Anterior cingulate cortex (tissue), 58 donors: ENCODE results near the gene SEMA6D.

Experiments used
- DNase-seq, 58 donors: peaks; one replicate each; lab custom pipeline; 2025; lab: John Stamatoyannopoulos, UW

Gene SEMA6D

GRCh38 chr15:47742334-47742733 lies 25.0 kb downstream of the SEMA6D start:
- DNase-seq, result no peak

DNA sequence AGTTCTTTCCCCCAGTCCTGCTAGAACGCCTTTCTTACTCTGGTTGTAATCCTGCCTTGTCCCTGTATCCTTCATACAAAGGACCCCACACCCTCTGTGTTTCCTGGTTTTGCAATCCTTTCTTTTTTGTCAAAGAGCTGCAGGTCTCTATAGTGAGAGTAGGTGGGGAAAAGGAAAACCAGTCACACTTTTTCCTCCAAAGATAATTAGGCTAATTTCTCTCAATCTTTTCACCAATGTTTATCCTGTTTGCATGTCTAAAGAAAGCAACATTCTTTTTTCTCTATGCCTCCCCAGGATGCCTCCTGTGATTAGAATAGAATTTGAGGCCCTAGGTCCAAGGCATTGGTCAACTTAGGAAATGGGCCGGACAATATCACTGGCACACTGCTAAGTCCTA lies 25.4 kb downstream of the SEMA6D start:
- no peak for DNase-seq

GRCh38 chr15:47743385-47743784 lies 26.1 kb downstream of the SEMA6D start:
- no peak for DNase-seq

- no peak for DNase-seq
These were observed 26.6 kb downstream of the SEMA6D start for GRCh38 chr15:47743886-47744285.

GRCh38 chr15:47744496-47744895 lies 27.2 kb downstream of the SEMA6D start:
- peak in 11 of 58 donors; percentile 5 to 45 (median 24) for DNase-seq

DNA sequence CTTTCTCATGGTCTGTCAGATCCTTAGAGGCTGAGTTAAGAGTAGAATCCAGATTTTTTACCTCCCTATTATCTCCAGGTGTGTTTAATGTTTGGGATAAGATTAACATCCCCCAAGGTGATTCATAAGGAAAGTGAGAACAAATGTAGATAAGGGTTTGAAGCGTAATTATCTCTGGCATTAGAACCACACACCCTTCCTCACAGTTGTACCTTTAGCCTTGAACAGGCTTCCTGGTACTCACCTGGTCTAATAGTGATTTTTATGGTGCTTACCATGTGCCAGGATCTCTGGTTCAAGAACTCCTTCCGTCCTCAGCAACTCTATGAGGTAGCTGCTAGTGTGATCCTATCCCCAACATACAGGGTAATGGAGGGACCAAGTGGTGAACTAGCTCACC lies 27.7 kb downstream of the SEMA6D start:
- DNase-seq, result no peak

DNA sequence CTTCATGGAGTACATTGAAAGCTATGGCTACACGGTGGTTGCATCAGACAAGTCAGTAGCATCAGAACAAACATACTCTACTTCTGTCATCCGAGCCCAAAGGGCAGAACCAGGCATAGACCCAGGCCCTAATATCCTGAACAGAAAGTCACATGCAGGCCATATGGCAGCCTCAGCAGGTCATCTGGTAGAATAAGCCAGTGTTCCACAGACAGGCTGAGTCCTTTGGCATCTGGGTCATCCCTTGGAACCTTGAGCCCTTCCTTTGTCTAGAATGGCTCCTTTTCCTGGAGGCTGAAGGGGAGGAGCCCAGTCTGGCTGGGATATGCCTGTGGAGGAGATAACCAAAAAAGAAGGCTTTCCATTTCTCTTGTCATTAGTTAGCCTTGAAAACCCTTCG lies 29.2 kb downstream of the SEMA6D start:
- DNase-seq, result no peak

- DNase-seq, result no peak
These were observed 32.9 kb downstream of the SEMA6D start for GRCh38 chr15:47750030-47750739.

DNA sequence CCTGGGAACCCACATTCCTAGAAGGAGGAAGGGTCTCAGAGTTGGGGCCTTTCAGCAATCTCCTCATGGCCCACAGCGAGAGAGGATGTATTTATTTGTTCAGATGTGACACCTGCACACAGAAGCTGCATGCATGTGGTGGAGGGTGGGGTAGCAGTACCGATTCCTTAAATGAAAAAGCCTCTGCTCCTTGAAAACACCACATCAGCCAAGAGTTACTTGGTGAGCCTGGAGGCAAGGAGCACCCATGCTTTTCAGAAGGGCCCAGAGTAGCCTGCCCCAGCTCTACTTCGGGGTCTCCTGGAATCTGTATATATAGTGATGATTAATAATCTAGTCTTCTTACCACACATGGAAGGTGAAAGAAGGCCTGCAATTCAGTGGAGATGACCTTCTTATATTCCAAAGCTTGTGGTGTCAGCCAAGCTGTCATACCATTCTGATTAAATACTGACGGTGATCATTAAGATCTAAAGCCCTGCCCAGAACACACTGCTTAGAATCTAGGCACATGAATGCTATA lies 33.5 kb downstream of the SEMA6D start:
- DNase-seq, result no peak

DNA sequence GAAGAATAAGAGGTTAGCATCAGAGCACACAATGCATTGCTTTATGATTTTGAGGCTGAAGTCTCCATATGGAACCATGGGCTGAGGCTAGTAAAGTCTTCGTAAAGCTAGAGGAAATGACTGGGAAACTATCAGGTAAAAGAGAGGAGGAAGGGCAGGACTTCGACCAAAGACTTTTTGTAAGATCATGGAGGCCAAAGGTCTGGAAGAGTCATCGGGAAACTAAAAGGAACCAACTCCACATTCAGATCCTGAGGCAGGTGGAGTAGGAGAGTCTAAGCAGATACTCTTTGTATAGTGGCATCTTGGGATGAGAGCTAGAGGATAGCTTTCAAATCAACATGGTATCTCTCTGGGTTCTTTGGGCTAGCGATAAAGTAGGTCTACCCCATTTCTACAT lies 36.3 kb downstream of the SEMA6D start:
- no peak for DNase-seq

GRCh38 chr15:47754312-47754711 lies 37.0 kb downstream of the SEMA6D start:
- no peak for DNase-seq

GRCh38 chr15:47755941-47756340 lies 38.6 kb downstream of the SEMA6D start:
- no peak for DNase-seq

- DNase-seq, result peak in 9 of 58 donors; percentile 1 to 48 (median 11)
These were observed 39.6 kb downstream of the SEMA6D start for GRCh38 chr15:47756872-47757271.

DNA sequence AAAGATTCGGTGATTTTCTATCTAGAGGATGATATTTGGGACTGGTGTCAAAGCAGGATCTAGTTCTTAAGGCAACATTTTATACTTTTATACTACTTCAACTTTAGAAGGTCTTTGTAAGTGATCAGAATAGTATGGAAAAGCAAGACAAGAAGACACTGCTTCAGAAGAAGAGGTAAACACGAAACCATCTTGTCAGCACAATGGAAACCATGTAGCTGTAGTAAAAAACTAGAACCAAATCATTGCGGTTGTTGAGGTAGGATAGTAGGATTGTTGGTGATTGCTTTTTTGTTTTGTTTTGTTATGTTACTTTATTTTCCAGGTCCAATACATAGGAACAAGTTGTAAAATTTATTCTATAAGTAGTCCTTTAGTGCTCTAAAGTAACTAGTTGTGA lies 40.0 kb downstream of the SEMA6D start:
- no peak for DNase-seq

- DNase-seq, result no peak
These were observed 45.3 kb downstream of the SEMA6D start for GRCh38 chr15:47762621-47763020.

DNA sequence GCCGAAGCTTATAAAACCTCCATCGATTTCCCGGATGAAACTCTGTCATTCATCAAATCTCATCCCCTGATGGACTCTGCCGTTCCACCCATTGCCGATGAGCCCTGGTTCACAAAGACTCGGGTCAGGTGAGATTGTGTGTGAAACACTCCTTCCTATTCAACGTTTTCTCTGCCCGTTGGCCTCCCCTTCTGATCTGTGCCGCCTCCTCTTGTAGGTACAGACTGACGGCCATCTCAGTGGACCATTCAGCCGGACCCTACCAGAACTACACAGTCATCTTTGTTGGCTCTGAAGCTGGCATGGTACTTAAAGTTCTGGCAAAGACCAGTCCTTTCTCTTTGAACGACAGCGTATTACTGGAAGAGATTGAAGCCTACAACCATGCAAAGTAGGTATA lies 47.4 kb downstream of the SEMA6D start:
- peak in 1 of 58 donors; percentile 3 for DNase-seq

GRCh38 chr15:47766406-47766805 lies 49.1 kb downstream of the SEMA6D start:
- no peak for DNase-seq

GRCh38 chr15:47767035-47767434 lies 49.7 kb downstream of the SEMA6D start:
- DNase-seq, result no peak

- DNase-seq, result no peak
These were observed 51.4 kb downstream of the SEMA6D start for GRCh38 chr15:47768735-47769134.

DNA sequence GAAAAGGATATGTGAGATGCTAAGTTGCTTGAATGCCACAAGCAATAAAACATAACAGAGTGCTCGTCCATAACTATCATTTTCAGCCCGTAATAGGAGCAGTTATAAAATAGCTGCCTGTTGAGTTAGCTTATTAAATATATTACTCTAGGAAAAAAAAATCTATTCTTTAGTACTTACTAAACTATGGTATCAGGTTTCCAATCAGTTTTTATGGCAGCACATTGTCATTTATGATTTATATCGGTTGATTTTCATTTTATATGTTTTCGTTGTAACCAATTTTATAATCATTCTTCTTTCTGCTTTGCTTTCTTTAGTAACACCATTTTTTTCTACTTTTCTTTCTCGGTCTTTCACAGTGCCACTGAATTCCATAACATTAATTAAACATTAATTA lies 51.9 kb downstream of the SEMA6D start:
- DNase-seq, result no peak

GRCh38 chr15:47773143-47773542 lies 55.8 kb downstream of the SEMA6D start:
- no peak for DNase-seq

GRCh38 chr15:47778263-47778770 lies 61.0 kb downstream of the SEMA6D start:
- DNase-seq, result no peak
